GM21423 (cell line): Measurements from ENCODE around the gene SLC12A9.
"Not testable (repeated sequence)": the region's sequence is repeated elsewhere in the genome, so short reads cannot be mapped to it uniquely, and the experiment has no call there.

Source experiments
- ATAC-seq: cut with Tn5 transposase; IDR thresholded peaks from one replicate; pipeline ENCODE4 v1.9.1; 2021; ENCODE audit warnings: mild to moderate bottlenecking, moderate library complexity; ENCODE audit not compliant: unreplicated experiment

SLC12A9 gene, protein sequence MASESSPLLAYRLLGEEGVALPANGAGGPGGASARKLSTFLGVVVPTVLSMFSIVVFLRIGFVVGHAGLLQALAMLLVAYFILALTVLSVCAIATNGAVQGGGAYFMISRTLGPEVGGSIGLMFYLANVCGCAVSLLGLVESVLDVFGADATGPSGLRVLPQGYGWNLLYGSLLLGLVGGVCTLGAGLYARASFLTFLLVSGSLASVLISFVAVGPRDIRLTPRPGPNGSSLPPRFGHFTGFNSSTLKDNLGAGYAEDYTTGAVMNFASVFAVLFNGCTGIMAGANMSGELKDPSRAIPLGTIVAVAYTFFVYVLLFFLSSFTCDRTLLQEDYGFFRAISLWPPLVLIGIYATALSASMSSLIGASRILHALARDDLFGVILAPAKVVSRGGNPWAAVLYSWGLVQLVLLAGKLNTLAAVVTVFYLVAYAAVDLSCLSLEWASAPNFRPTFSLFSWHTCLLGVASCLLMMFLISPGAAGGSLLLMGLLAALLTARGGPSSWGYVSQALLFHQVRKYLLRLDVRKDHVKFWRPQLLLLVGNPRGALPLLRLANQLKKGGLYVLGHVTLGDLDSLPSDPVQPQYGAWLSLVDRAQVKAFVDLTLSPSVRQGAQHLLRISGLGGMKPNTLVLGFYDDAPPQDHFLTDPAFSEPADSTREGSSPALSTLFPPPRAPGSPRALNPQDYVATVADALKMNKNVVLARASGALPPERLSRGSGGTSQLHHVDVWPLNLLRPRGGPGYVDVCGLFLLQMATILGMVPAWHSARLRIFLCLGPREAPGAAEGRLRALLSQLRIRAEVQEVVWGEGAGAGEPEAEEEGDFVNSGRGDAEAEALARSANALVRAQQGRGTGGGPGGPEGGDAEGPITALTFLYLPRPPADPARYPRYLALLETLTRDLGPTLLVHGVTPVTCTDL

DNA sequence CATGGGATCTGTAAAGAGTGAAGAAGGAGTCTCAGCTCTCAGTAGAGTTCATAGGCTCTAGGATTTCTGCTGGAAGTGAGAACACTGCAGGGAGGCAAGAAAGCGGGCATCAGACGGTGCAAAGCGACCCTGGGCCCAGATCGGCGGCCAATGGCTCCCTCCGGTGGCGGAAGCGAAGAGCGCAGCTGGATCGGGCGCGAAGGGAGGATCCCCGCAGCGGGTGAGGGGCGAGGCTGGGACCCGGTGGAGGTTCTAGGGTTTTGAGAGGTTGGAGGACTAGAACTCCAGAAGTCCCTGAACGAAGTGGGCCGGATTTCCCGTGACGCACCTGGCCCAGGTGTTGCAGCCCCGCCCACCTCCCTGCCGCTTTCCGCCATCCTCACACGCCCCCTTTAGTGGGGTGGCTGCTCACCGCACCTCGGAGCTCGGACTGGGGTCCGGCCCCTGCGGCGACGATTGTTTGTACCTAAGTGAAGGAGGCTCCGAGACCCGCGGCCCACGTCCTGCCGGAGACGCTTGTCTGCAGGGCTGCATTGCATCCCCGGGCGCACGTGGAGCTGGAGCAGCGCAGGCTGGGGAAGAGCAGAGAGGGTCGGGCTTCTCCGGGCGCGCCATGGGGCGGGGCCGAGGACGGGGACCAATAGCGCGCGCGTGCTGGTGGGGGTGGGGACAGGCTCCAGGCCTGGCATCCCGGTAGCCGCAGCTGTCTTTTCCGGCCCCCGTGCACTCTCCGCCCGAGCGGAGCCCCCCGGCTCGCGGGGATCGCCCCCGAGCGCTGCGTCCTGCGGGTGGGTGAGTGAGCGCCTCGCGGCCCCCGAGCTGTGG is at the start of gene SLC12A9:
Gene SLC12A9, plus strand, starts transcription at position 666 of the 825 bp plus-strand sequence. CDS start 1,485 bp downstream, outside the sequence.
- peak; percentile 88 for ATAC-seq

DNA sequence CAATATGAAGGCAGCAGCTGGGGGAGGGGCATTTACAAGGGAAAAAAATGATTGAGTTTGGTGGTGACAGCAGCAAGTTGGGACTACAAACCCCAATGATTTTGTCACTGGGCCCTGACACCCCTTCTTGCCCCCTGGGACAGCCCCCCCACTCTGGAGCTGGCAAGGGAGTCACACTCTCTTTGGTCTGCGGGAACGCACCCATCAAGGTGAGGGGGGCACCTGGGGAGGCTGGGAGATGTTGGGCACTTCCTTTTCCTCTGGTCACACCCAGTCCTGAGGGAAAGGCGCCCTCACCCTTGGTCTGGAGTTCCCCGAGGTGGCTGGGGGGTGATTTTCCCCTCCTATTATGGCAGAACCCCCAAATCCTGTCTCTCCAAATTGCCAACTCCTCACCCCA is 49.6 kb upstream of the SLC12A9 start:
- ATAC-seq: no peak

DNA sequence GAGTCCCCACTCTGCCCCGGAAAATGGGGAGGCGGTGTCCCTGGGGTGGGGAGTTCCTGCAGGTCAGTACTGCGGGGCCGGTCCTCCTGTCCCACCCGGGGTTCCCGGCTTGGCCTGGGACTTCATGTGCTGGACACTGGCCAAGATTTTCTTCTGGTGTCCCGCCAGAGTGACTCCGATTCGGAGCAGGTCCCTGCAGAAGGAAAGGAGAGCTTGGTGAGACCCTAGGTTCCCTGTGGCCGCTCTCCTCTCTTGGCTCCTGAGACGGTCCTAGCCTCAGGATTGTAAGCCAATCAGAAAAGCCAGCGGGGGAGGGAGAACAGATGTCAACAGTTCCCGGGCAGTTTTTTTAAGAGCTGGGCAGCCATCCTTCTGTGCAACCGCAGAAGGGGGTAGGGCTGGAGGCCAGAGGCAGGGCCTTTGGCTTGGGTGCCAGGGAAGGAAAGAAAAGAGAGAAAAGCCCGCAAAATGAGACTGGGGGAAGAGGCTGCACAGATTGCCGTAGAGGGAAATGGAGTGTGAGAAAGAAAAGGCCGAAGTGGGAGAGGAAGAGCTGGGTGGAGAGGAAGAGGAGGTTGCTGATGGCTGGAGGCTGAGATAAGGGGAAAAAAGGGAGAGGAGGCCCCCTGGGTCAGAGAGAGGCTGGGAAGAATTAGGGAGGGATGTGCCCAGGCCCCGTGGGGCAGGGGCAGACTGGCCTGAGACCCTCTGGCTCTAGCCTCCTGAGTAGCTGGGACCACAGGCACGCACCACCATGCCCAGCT is 48.9 kb upstream of the SLC12A9 start:
- ATAC-seq: peak; percentile 92

DNA sequence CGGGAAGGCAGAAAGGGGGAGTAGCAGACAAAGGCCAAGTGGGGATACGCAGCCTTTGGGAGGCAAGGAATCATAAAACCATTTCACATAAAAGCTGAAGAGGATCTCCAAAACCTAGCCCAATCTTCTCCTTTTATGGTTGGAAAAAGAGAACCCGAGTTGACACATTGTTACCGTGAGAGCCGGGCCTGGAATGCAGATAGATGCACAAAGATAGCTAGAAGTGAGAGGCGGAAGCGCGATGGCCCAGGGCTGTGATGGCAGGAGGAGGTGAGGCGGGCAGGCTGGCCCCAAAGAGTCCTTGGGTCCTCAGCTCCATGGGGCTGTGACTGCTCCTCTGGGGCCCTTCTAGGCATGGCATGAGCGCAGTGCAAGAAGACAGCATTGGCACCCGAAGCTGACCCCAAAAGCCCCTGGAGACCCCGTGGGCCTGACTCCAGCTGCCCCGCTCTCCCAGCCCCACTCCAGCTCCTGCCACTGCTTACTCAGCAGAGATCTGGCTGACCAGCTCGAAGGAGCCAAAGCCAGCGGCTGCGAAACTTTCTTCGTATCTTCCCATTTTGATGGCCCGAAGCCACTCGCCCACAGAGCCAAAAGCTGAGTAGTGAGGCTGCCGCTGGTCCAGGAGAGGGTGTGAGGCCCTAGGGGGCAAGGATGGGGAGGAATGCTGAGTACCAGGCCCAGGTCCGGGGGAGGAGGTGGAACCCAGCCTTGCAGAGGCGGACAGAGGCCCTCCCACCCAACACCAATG is 47.7 kb upstream of the SLC12A9 start:
- ATAC-seq: no peak

DNA sequence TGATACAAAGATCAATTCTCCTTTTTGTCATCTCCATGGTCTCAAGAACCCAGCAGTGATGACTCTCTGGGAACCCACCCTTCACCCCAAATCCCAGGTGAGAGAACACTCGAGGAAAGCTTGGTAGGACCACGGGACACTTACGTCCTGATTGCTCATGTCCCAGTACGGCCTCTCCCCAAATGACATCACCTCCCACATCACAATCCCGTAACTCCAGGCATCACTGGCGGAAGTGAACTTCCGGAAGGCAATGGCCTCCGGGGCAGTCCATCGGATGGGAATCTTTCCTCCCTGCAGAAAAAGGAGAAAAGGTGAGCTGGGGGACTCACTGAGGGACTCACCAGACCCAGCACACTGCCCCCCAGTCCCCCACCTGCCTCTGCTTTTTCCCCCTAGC is 46.2 kb upstream of the SLC12A9 start:
- ATAC-seq: no peak

DNA sequence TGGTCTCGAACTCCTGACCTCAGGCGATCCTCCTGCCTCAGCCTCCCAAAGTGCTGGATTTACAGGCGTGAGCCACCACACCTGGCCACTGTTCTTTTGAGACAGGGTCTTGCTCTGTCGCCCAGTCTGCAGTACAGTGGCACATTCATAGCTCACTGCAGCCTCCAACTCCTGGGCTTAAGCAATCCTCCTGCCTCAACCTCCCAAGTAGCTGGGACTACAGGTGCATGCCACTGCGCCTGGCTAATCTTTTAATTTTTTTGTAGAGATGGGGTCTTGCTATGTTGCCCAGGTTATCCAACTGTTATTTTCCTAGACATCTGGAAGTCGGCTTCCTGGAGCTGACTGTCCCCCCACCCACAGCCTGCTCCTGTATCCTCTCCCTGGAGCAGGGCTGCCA is 45.6 kb upstream of the SLC12A9 start:
- ATAC-seq: not testable (repeated sequence)

DNA sequence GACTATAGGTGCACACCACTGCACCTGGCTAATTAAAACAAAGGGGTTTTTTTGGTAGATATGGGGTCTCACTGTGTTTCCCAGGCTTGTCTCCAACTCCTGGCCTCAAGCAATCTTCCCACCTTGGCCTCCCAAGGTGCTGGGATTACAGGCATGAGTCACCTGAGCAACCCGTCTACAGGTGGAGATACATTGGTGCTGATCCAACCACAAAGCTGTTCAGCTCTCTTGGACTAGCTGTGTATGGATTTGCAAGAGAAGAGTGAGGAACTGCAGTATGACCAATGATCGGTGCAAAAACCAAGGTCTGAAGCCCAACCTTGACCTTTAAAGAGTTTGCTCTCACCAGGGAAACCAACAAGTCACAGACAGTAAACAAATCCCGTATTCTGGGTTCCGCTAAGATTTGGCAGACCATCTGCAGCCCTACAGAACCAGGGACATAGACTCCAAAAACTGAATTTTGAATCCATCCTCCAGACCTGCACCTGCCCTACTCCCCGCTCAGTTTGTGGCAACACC is 44.1 kb upstream of the SLC12A9 start:
- no peak for ATAC-seq

DNA sequence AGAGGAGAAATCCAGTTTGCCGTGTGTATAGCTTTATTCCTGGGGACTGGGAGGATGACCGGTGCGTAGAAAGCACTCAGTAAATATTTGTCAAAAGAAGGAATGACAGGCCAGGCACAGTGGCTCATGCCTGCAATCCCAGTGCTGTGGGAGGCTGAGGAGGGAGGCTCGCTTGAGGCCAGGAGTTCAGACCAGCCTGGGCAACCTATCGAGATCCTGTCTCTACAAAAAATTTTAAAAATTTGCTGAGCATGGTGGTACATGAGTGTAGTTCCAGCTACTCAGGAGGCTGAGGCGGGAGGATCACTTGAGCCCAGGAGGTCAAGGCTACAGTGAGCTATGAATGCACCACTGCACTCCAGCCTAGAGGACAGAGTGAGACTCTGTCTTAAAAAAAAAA is 41.0 kb upstream of the SLC12A9 start:
- ATAC-seq: no peak

DNA sequence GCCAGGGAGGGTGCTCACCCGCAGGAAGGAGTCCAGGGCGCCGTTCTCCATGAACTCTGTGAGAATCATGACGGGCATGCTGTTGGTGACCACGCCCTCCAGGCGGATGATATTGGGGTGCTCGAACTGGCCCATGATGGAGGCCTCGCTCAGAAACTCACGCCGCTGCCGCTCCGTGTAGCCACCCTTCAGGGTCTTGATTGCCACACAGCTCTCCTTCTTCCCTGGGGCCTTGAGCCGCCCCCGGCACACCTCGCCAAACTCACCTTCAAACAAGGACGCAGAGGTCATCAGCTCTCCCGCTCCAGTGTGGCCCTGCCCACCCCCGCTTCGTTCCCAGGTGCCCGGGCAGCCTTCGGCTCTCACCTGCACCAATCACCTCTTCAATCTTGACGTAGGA is 39.8 kb upstream of the SLC12A9 start:
- ATAC-seq: no peak

DNA sequence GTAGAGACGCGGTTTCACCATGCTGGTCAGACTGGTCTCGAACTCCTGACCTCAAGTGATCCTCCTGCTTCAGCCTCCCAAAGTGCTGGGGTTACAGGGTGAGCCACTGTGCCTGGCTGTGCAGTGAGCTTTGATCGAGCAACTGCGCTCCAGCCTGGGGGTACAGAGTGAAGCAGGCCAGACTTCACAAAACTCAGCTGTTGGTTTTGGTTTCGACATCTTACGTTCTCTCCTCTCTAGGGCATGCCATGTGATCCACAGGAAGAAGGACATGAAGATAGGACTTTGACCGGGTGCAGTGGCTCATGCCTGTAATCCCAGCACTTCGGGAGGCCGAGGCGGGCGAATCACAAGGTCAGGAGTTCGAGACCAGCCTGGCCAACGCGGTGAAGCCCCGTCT is 36.0 kb upstream of the SLC12A9 start:
- ATAC-seq: not testable (repeated sequence)

DNA sequence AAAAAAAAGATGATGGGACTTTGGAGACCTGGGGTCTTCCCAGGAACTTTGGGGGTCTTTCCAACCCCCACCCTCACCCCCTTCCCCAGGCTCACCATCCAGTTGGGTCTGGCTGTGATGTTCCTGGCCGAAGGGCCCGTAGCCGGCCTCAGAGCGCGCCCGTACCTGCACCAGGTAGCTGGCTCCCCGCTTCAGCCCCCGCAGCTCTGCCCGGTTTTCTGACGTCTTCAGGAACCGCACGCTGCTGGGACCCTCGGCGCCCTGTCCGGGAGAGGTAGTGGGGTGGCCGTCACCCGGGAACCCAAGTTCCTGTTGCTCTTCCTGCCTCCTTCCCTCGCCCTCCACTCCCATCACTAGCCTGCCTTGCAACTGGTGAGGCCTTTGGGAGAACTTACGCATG is 35.4 kb upstream of the SLC12A9 start:
- ATAC-seq: no peak

DNA sequence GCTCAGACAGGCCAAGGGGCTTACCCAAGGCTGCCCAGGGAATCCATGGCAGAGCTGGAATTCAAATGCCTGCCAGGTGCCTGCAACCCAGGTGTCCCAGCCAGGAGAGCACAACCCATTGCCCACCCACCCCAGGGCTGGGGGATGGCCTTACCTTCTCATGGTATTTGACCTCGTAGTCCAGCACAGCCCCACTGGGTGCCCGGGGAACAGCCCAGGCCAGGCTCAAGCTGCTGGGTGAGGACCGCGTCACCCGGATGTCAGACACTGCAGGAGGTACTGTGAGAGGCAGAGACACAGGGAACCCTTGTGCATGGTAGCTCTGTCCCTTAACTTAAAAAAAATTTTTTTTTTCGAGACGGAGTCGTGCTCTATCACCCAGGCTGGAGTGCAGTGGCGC is 34.1 kb upstream of the SLC12A9 start:
- ATAC-seq: no peak

DNA sequence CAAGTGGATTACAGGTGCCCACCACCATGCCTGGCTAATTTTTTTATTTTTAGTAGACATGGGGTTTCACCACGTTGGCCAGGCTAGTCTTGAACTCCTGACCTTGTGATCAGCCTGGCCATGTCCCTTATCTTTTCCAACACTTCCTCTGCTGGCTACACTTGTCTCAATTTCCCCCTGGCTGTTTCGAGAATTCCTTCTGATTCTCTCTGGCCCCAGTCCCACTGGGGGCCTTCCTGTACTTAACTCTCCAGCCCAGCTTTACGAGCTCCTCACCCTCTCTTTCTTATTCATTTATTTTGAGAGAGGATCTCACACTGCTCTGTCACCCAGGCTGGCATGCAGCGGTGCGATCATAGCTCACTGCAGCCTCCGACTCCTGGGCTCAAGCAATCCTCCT is 33.7 kb upstream of the SLC12A9 start:
- ATAC-seq: no peak

DNA sequence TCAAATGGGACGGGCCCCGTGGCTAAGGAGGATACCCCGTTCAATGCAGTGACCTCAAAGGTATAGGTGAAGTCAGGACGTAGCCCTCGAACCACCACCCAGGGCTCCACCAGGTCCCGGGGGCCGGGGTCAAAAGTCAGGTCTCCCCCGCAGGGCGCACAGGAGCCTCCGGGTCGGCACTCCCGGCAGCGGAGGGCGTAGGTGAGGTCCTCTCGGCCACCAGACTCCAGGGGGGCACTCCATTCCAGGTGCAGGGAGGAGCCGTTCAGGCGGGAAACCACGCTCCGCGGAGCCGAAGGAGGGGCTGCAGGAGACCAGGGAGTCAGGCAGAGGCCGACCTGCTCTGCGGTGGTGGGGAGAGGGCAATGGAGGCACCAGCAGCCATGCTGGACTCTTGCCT is 32.9 kb upstream of the SLC12A9 start:
- ATAC-seq: no peak

DNA sequence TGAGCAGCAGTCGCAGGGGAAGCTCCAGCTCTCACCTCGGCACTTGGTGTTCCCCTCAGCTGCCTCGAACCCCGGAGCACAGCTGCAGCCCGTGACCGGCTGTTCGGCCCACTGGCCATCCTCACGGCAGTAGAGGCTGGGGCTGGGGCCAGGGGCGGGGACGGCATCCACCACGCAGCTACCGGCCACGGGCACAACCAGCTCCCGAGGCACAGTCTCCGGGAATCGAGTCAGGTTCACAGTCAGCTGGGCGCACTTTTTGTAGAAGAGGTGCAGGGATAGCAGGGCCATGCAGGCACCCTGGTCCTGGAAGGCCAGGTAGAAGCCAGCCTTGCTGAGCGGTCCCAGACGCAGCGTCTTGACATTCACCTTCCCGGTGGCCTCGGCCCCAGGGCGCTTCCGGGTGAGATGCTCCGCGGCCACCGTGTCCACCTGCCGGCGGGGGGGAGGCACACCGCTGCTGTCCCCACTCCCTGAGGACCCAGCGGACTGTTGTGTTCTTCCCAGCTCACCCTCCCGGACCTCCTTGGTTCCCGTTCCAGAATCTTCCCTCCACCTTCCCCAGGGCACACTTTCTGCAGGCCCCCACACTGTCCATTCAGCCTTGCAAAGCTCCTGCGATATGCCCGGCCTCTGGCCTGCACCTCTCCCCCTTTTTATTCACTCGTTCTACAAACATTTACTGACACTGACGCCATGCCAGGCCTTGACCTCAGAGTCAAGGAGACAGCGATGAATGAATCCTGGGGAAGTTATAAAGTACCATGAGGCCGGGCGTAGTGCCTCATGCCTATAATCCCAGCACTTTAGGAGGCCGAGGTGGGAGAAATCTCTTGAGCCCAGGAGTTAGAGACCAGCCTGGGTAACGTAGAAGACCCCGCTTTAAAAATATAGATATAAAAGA is 30.0 kb upstream of the SLC12A9 start:
- no peak for ATAC-seq

DNA sequence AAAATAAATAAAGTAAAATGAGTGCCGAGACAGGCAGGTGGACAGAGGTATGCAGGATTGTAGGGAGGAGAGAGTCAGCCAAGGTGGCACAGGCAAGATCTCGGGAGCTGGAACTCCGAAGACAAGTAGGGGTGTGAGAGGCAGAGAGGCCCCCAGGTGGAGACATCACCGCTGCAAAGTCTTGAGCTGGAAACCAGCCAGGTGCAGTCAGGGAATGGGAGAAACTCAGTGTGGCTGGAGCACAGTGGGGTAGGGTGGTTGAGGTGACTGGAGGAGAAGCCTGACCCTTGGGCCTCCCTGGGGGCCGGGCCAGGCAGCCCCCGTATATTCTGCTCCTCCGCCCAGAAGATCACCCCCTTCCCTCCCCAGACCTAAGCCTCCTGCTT is 29.4 kb upstream of the SLC12A9 start:
- no peak for ATAC-seq

DNA sequence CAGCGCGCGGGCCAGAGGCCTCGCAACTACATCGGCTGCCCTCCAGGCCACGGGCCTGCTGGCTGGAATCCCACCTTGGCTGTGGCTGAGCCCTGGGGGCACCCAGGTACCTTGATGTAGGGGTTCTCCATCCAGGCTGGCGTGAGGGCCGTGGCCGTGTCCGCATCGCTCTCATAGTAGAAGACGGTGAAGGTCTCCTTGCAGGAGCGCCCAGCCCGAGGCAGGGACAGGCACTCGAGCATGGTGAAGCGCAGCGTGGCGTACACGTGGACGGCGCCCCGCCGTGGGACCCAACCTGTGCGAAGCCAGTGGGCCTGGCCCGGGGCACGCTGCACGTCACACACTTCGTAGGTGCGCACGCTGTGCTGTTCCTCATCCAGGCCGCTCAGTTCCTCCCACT is 29.0 kb upstream of the SLC12A9 start:
- no peak for ATAC-seq

DNA sequence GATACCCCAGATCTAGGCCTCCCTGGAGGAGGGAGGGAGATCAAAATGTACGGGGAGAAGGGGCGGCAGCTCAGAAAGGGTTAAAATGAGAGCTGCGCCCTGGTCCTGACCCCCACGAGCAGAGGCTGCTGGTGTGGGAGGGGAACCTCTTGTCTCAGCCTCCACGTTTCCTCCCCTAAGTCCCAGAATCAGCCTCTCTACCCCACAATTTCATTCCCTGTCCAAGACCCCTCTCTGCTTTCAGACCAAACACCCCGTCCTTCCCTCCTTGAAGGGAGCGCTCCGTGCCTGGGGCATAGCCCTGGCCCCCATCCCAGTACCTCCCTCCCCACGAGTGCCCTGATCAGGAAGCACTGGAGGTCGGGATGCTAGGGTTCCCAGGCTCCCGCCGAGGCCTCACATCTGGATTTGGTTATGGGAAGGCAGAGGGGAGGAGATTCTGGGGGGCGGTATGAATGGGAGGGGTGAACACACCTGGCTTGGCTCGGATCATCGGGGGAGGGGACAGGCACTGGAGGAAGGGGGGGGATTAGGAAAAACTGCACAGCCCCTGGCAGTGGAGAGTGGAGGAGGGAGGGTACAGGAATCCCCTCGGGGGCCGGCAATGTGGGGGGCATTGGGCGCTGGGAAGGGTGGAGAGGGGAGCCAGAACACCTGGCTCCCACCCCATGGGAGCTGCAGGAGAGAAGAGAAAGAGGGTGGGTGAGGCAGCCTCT is 27.9 kb upstream of the SLC12A9 start:
- ATAC-seq: no peak
